Head of caudate nucleus (tissue), 42 donors: ENCODE data around the gene STK33.

ENCODE experiments used
- DNase-seq, 42 donors: peaks; one replicate each; pipeline versions ENCODE4 v3.0.0 to v3.0.0-alpha.2; 2020 to 2021; ENCODE audit warnings: mixed read lengths in 7 of 42
- intact Hi-C: fragments of 100-400 bp; cut with DNase I; formaldehyde crosslinking; loops from one replicate; pipeline ENCODE4 v1.15.0; 2022

STK33 gene

GRCh38 chr11:8351223-8351622 lies 242.8 kb downstream of the STK33 start:
- intact Hi-C loops: no loop called here
- no peak for DNase-seq

GRCh38 chr11:8347978-8348377 lies 246.1 kb downstream of the STK33 start:
- no peak for DNase-seq
- intact Hi-C loops: no loop called here

GRCh38 chr11:8346157-8346755 lies 247.8 kb downstream of the STK33 start:
- intact Hi-C loops: no loop called here
- DNase-seq: no peak

- intact Hi-C loops: no loop called here
- DNase-seq: no peak
Observed at GRCh38 chr11:8345179-8345578, 248.8 kb downstream of the STK33 start.

- intact Hi-C loops: no loop called here
- DNase-seq: no peak
Observed at GRCh38 chr11:8344346-8344745, 249.7 kb downstream of the STK33 start.

- intact Hi-C loops: no loop called here
- no peak for DNase-seq
Observed at GRCh38 chr11:8342821-8343681, 251.0 kb downstream of the STK33 start.

GRCh38 chr11:8341996-8342395 lies 252.0 kb downstream of the STK33 start:
- no peak for DNase-seq
- intact Hi-C loops: no loop called here
